ENCODE measurements around the gene CAMSAP1. TPM values are rescaled to one million over a fixed set of nuclear protein-coding genes. Genes with fewer than 3 reads are reported as not detected.

CAMSAP1 gene
- total and polyA plus RNA-seq, 2 of the 4 experiments (the other 2 are of a cell fraction), result 8.2 to 19.5 TPM

- Histone ChIP-seq H3K27me3 (ENCODE audit: control insufficient read depth, insufficient read depth, low read length) (no peaks in the 10 kb centered on the region), H3K36me3 (ENCODE audit: control insufficient read depth, insufficient read depth, low read length) (peaks cover 66% of the 10 kb centered on the region), H4K8ac (ENCODE audit: low read depth in 2 of 2, low read length in 2 of 2) (no peak overlapping the region), H3K4me2 (ENCODE audit: low read depth, low read length) (no peak overlapping the region), H2BK5ac (ENCODE audit: low read depth, low read length, poor library complexity, severe bottlenecking) (no peak overlapping the region), H4K5ac (ENCODE audit: low read depth, low read length) (no peak overlapping the region), H2BK120ac (ENCODE audit: low read depth, low read length) (no peak overlapping the region), H3K9me1 (ENCODE audit: insufficient read depth, low read length) (no peaks in the 10 kb centered on the region), H4K91ac (ENCODE audit: insufficient read depth, low read depth, low read length) (no peak overlapping the region), H3K56ac (ENCODE audit: extremely low read depth, insufficient read depth, low read length) (no peak overlapping the region), H2AFZ (replicated peaks; ENCODE audit: low read length, poor library complexity) (no peak overlapping the region), H3K9ac (ENCODE audit: low read depth, low read length) (no peak overlapping the region), H2BK20ac (ENCODE audit: low read depth, low read length) (no peak overlapping the region), H2AK9ac (replicated peaks; ENCODE audit: low read depth, low read length, poor library complexity) (no peak overlapping the region), H2BK15ac (ENCODE audit: low read depth, low read length) (no peak overlapping the region), H3K18ac (ENCODE audit: low read depth, low read length) (no peak overlapping the region), H4K20me1 (ENCODE audit: insufficient read depth, low read length) (peaks cover 6% of the 10 kb centered on the region), H3K23ac (ENCODE audit: low read depth, low read length) (no peak overlapping the region), H3K9me3 (ENCODE audit: control insufficient read depth, insufficient read depth, low read length) (no peaks in the 10 kb centered on the region), H3K4me3 (ENCODE audit: insufficient read depth, low read depth, low read length) (no peak overlapping the region), H3K14ac (replicated peaks; ENCODE audit: low read depth, low read length) (no peak overlapping the region), H3K4me1 (ENCODE audit: control insufficient read depth, insufficient read depth, low read length) (no peaks in the 10 kb centered on the region), H3K4ac (ENCODE audit: low read depth, low read length) (no peak overlapping the region), H3K79me1 (ENCODE audit: low read depth in 1 of 2, low read length in 2 of 2) (peaks cover 14% of the 10 kb centered on the region in 2 experiments), H3K27ac (ENCODE audit: insufficient read depth, low read length) (no peak overlapping the region), H2AK5ac (ENCODE audit: low read depth, low read length) (no peak overlapping the region)
- DNase-seq (no peak), ATAC-seq (ENCODE audit: low read depth) (no peak)
- TF ChIP-seq RAD21 (IDR thresholded peaks at IDR 0.05; ENCODE audit: low read length) (no peak), USF2 (IDR thresholded peaks at IDR 0.05; ENCODE audit: low read depth, low read length) (no peak), CHD1 (IDR thresholded peaks at IDR 0.05; ENCODE audit: low read depth, low read length) (no peak), BHLHE40 (IDR thresholded peaks at IDR 0.05; ENCODE audit: low read depth, low read length) (no peak), CTCF (conservative IDR thresholded peaks at IDR 0.05; ENCODE audit: low read depth, low read length) (no peak), MAZ (IDR thresholded peaks at IDR 0.05; ENCODE audit: borderline replicate concordance, low read depth, low read length) (no peak), ELK1 (IDR thresholded peaks at IDR 0.05; ENCODE audit: borderline replicate concordance, low read depth, low read length) (no peak), SMC3 (IDR thresholded peaks at IDR 0.05; ENCODE audit: low read depth, low read length) (no peak), MAFK (IDR thresholded peaks at IDR 0.05; ENCODE audit: low read depth, low read length) (no peak), RCOR1 (IDR thresholded peaks at IDR 0.05; ENCODE audit: insufficient replicate concordance, low read length) (no peak), RFX5 (IDR thresholded peaks at IDR 0.05; ENCODE audit: low read depth, low read length) (no peak), CEBPB (IDR thresholded peaks at IDR 0.05; ENCODE audit: low read depth, low read length) (no peak)
- ChIA-PET POLR2A (ENCODE audit: unreplicated experiment) (no interaction called here), CTCF (no interaction called here)
- WGBS, 2 experiments (ENCODE audit: extremely low coverage in 2 of 2, insufficient read length in 1 of 2), result 98% methylated on average over 17 of the region's 20 CpGs; no CpG with 5 or more reads in 1 of the 2 experiments
- dilution Hi-C loops (cut with HindIII; ENCODE audit: low sequenced_read_pairs, unreplicated experiment), result no loop called here
- in situ Hi-C loops (cut with MboI; ENCODE audit: low sequenced_read_pairs), result no loop called here
- intact Hi-C loops (cut with micrococcal nuclease), result no loop called here
- no TSS peak for BruUV-seq (replicated peaks)
These were observed 86.2 kb downstream of the CAMSAP1 start for GRCh38 chr9:135821116-135821515.

Data from IMR-90 (cell line).